GM12891 (cell line): ENCODE results near the gene MYH2.

ENCODE experiments used
- POLR2A ChIP-seq: IDR thresholded peaks from 2 replicates; pipeline ENCODE4 v1.6.1; 2011; ENCODE audit warnings: low read depth, low read length, control low read depth
- POLR2AphosphoS5 ChIP-seq: IDR thresholded peaks from 2 replicates; pipeline ENCODE4 v1.6.1; 2011; ENCODE audit warnings: low read depth, low read length, control low read depth
- SPI1 ChIP-seq: IDR thresholded peaks from 2 replicates; pipeline ENCODE4 v1.6.1; 2011; ENCODE audit warnings: low read depth, low read length, control low read depth

DNA sequence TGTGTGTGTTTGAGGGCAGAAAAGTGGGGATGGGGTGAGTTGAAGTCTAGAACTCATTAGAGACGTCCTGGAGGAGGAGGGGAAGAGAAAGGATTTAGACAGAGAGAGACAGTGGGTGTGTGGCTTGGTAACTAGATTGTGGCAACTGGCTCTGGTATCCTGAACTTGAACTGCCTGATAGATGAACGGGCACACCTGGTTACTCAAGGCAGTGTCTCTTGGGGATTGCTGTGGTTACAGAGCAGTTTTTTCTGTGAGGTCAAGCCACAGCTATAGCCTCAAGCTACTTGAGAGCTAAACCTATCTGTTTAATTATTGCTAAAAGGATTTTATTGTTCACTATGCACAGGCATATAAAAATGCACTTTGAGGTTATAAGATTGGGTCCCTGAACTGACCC lies 29.8 kb upstream of the MYH2 start:
- no peak for TF ChIP-seq SPI1
- no peak for TF ChIP-seq POLR2AphosphoS5
- no peak for TF ChIP-seq POLR2A
